ENCODE measurements around the gene CCDC6.

DNA sequence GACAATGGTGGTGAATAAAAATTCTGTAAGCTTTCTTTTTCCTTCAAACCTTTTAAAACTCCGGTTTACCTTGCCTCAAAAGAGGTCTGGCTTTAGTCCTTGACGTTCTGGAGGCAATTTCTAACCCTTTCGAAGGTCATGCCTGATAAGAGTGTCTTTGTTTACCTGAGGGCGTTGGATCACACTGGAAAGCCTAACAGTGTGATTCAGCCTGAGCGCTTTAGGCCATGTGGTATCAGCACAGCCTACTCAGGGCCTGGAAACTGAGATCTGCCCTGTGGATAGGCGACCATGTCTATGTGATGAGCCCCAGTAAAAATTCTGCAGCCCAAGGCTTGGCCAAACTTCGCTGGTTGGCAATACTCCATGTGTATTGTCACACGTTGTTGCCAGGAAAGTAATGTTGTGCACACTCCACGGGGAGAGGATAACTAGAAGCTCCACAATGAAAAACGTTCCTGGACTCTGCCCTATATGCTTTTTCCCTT, 10.7 kb downstream of the CCDC6 start:
- TF ChIP-seq, protein P1, sequence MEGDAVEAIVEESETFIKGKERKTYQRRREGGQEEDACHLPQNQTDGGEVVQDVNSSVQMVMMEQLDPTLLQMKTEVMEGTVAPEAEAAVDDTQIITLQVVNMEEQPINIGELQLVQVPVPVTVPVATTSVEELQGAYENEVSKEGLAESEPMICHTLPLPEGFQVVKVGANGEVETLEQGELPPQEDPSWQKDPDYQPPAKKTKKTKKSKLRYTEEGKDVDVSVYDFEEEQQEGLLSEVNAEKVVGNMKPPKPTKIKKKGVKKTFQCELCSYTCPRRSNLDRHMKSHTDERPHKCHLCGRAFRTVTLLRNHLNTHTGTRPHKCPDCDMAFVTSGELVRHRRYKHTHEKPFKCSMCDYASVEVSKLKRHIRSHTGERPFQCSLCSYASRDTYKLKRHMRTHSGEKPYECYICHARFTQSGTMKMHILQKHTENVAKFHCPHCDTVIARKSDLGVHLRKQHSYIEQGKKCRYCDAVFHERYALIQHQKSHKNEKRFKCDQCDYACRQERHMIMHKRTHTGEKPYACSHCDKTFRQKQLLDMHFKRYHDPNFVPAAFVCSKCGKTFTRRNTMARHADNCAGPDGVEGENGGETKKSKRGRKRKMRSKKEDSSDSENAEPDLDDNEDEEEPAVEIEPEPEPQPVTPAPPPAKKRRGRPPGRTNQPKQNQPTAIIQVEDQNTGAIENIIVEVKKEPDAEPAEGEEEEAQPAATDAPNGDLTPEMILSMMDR (conservative IDR thresholded peaks at IDR 0.05; ENCODE audit: low read length), result no peak
- TF ChIP-seq EZH2phosphoT487 (IDR thresholded peaks at IDR 0.05; ENCODE audit: borderline replicate concordance, low read depth, low read length), result no peak

Data from OCI-LY7 (cell line).